Endodermal cell (in vitro differentiated cells): ENCODE results near the gene ARHGAP6. TPM values are rescaled to one million over a fixed set of nuclear protein-coding genes. Genes with fewer than 3 reads are reported as not detected.

Experiments used
- DNase-seq: peaks from one replicate; pipeline ENCODE4 v3.0.0-alpha.2; 2017
- H3K27ac ChIP-seq: 2 replicates; pipeline ENCODE4 v1.5.1; 2013; ENCODE audit warnings: mild to moderate bottlenecking, low read depth, low read length, moderate library complexity
- H3K27me3 ChIP-seq: 2 replicates; pipeline ENCODE4 v1.6.1; 2013; ENCODE audit warnings: mild to moderate bottlenecking, low read length, moderate library complexity; ENCODE audit not compliant: insufficient read depth, control insufficient read depth, poor library complexity, severe bottlenecking
- H3K36me3 ChIP-seq: 2 replicates; pipeline ENCODE4 v1.7.0; 2013; ENCODE audit warnings: mild to moderate bottlenecking, low read length, moderate library complexity; ENCODE audit not compliant: control insufficient read depth, insufficient read depth
- H3K4me1 ChIP-seq: one replicate; pipeline ENCODE4 v1.7.0; 2013; ENCODE audit warnings: low read length; ENCODE audit not compliant: control insufficient read depth, insufficient read depth
- H3K4me3 ChIP-seq: 2 replicates; pipeline ENCODE4 v1.5.1; 2013; ENCODE audit warnings: mild to moderate bottlenecking, low read length, moderate library complexity
- H3K9ac ChIP-seq: 2 replicates; pipeline ENCODE4 v1.6.1; 2013; ENCODE audit warnings: mild to moderate bottlenecking, low read length, moderate library complexity; ENCODE audit not compliant: poor library complexity, severe bottlenecking; ENCODE audit errors: extremely low read depth
- H3K9me3 ChIP-seq: 2 replicates; pipeline ENCODE4 v1.6.1; 2013; ENCODE audit warnings: mild to moderate bottlenecking, low read length, moderate library complexity; ENCODE audit not compliant: control insufficient read depth
- H3K27ac Mint-ChIP-seq: 2 replicates; pipeline ENCODE4 v1.8.0; 2020; ENCODE audit warnings: mixed read lengths
- H3K27me3 Mint-ChIP-seq: 2 replicates; pipeline ENCODE4 v1.8.0; 2021; ENCODE audit warnings: mild to moderate bottlenecking, mixed read lengths; ENCODE audit not compliant: insufficient read depth
- H3K36me3 Mint-ChIP-seq: 2 replicates; pipeline ENCODE4 v1.8.0; 2020; ENCODE audit warnings: low read depth, mixed read lengths
- H3K4me1 Mint-ChIP-seq: 2 replicates; pipeline ENCODE4 v1.8.0; 2020; ENCODE audit warnings: mixed read lengths
- H3K4me3 Mint-ChIP-seq: 2 replicates; pipeline ENCODE4 v1.8.0; 2020; ENCODE audit warnings: mild to moderate bottlenecking, moderate library complexity, mixed read lengths
- H3K9me3 Mint-ChIP-seq: 2 replicates; pipeline ENCODE4 v1.8.0; 2020; ENCODE audit warnings: mild to moderate bottlenecking, mixed read lengths
- CTCF ChIP-seq: fragments of 200-600 bp; sonication (generic); conservative IDR thresholded peaks from 2 replicates; pipeline ENCODE4 v1.5.0; 2021; ENCODE audit warnings: antibody characterized with exemption, mild to moderate bottlenecking
- WGBS, 2 experiments: methylation state at CpG; one replicate each; pipeline versions ENCODE4 v1.1.5 to v1.1.7; 2013; ENCODE audit warnings: missing lambda C conversion rate in 2 of 2, mixed read lengths in 1 of 2; ENCODE audit not compliant: insufficient coverage in 1 of 2, insufficient read length in 1 of 2; 5-methylcytosine and 5-hydroxymethylcytosine counted together
- total RNA-seq, 2 donors: library from RNA; stranded (reverse); fragmentation: NEBNext Ultra II Directional in 1 of 2; extraction: Animal tissue kit (Norgen Biotek cat#: 25700) in 1 of 2; gene quantifications; 2 replicates in 1 of 2; 3 replicates in 1 of 2; pipeline ENCODE4 v1.2.1, GENCODE V29; 2021

The ARHGAP6 gene
- total RNA-seq, 2 donors from 2014 or later, result 0.48 to 0.73 TPM

GRCh38 chrX:11606408-11606807 lies 59.3 kb downstream of the ARHGAP6 start:
- no peak for TF ChIP-seq CTCF
- no peaks in the 10 kb centered on the region for H3K36me3 ChIP-seq
- no peak overlapping the region for H3K27ac ChIP-seq
- Mint-ChIP-seq H3K4me1 (no peaks in the 10 kb centered on the region), H3K9me3 (peaks cover 42% of the 10 kb centered on the region), H3K36me3 (no peaks in the 10 kb centered on the region), H3K27ac (no peak overlapping the region), H3K4me3 (no peak overlapping the region), H3K27me3 (peaks cover 2% of the 10 kb centered on the region)
- no peak for DNase-seq
- peaks cover 20% of the 10 kb centered on the region for H3K27me3 ChIP-seq
- H3K4me3 ChIP-seq, result no peak overlapping the region
- H3K9me3 ChIP-seq, result no peaks in the 10 kb centered on the region
- no peaks in the 10 kb centered on the region for H3K4me1 ChIP-seq
- no peak overlapping the region for H3K9ac ChIP-seq

- H3K36me3 ChIP-seq, result no peaks in the 10 kb centered on the region
- Mint-ChIP-seq H3K27me3 (no peaks in the 10 kb centered on the region), H3K4me1 (no peaks in the 10 kb centered on the region), H3K27ac (no peak overlapping the region), H3K36me3 (no peaks in the 10 kb centered on the region), H3K4me3 (no peak overlapping the region), H3K9me3 (peaks cover 40% of the 10 kb centered on the region)
- H3K27me3 ChIP-seq, result no peaks in the 10 kb centered on the region
- H3K4me3 ChIP-seq, result no peak overlapping the region
- no peaks in the 10 kb centered on the region for H3K9me3 ChIP-seq
- no peak for TF ChIP-seq CTCF
- no peaks in the 10 kb centered on the region for H3K4me1 ChIP-seq
- WGBS, 2 experiments, result 85 to 100% methylated on average over 1 to 3 of the region's 3 CpGs
- DNase-seq, result peak; percentile 42
- no peak overlapping the region for H3K27ac ChIP-seq
- no peak overlapping the region for H3K9ac ChIP-seq
Observed at GRCh38 chrX:11600578-11600977, 65.1 kb downstream of the ARHGAP6 start.

GRCh38 chrX:11597479-11597878 lies 68.2 kb downstream of the ARHGAP6 start:
- H3K27me3 Mint-ChIP-seq, result no peaks in the 10 kb centered on the region

More at GRCh38 chrX:11597479-11597878, 68.2 kb downstream of the ARHGAP6 start:
- 84 to 100% methylated on average over 1 to 2 of the region's 2 CpGs for WGBS, 2 experiments
- Mint-ChIP-seq H3K27ac (no peak overlapping the region), H3K36me3 (no peaks in the 10 kb centered on the region), H3K4me1 (no peaks in the 10 kb centered on the region), H3K9me3 (peaks cover 46% of the 10 kb centered on the region), H3K4me3 (no peak overlapping the region)
- Histone ChIP-seq H3K27ac (no peak overlapping the region), H3K4me1 (no peaks in the 10 kb centered on the region), H3K9me3 (no peaks in the 10 kb centered on the region), H3K9ac (no peak overlapping the region), H3K36me3 (no peaks in the 10 kb centered on the region), H3K27me3 (no peaks in the 10 kb centered on the region), H3K4me3 (no peak overlapping the region)
- DNase-seq, result no peak
- no peak for TF ChIP-seq CTCF
